GM19372 (cell line): ENCODE measurements around the gene RABGAP1L.

Experiments
- ATAC-seq: cut with Tn5 transposase; IDR thresholded peaks from one replicate; pipeline ENCODE4 v1.9.1; 2021; ENCODE audit warnings: mild to moderate bottlenecking, low read depth, moderate library complexity; ENCODE audit not compliant: unreplicated experiment

RABGAP1L gene

GRCh38 chr1:174194461-174194860 lies 35.1 kb downstream of the RABGAP1L start:
- no peak for ATAC-seq

GRCh38 chr1:174197088-174197487 lies 37.8 kb downstream of the RABGAP1L start:
- no peak for ATAC-seq

- ATAC-seq: no peak
Observed at GRCh38 chr1:174197547-174197946, 38.2 kb downstream of the RABGAP1L start.

GRCh38 chr1:174198202-174198601 lies 38.9 kb downstream of the RABGAP1L start:
- no peak for ATAC-seq

GRCh38 chr1:174200746-174201145 lies 41.4 kb downstream of the RABGAP1L start:
- ATAC-seq: no peak

GRCh38 chr1:174204697-174205308 lies 45.5 kb downstream of the RABGAP1L start:
- no peak for ATAC-seq

GRCh38 chr1:174206148-174206836 lies 47.0 kb downstream of the RABGAP1L start:
- ATAC-seq: no peak

- peak; percentile 51 for ATAC-seq
Observed at GRCh38 chr1:174209347-174210187, 50.2 kb downstream of the RABGAP1L start.

GRCh38 chr1:174211486-174211885 lies 52.2 kb downstream of the RABGAP1L start:
- ATAC-seq: no peak

GRCh38 chr1:174215766-174216165 lies 56.4 kb downstream of the RABGAP1L start:
- no peak for ATAC-seq

- ATAC-seq: no peak
Observed at GRCh38 chr1:174217248-174217647, 57.9 kb downstream of the RABGAP1L start.

- no peak for ATAC-seq
Observed at GRCh38 chr1:174217787-174218574, 58.7 kb downstream of the RABGAP1L start.

- no peak for ATAC-seq
Observed at GRCh38 chr1:174218983-174219382, 59.7 kb downstream of the RABGAP1L start.

- ATAC-seq: no peak
Observed at GRCh38 chr1:174219606-174220370, 60.5 kb downstream of the RABGAP1L start.

GRCh38 chr1:174221681-174222080 lies 62.4 kb downstream of the RABGAP1L start:
- no peak for ATAC-seq

- ATAC-seq: no peak
Observed at GRCh38 chr1:174222166-174222949, 63.0 kb downstream of the RABGAP1L start.

GRCh38 chr1:174224641-174225040 lies 65.3 kb downstream of the RABGAP1L start:
- ATAC-seq: no peak

- no peak for ATAC-seq
Observed at GRCh38 chr1:174225499-174226204, 66.3 kb downstream of the RABGAP1L start.
